DND-41 (cell line): Measurements from ENCODE around the gene MAP7.
"Not testable (repeated sequence)": the region's sequence is repeated elsewhere in the genome, so short reads cannot be mapped to it uniquely, and the experiment has no call there.

ENCODE experiments used
- EZH2 ChIP-seq: IDR thresholded peaks from 3 replicates; pipeline ENCODE4 v1.6.1; 2012; ENCODE audit warnings: borderline replicate concordance, low read depth, mild to moderate bottlenecking, moderate library complexity, low read length, inconsistent platforms; ENCODE audit not compliant: severe bottlenecking
- TF ChIP-seq, protein P1 (sequence below): IDR thresholded peaks from 2 replicates; pipeline ENCODE4 v1.5.1; 2012; ENCODE audit warnings: borderline replicate concordance, low read length, moderate library complexity, mild to moderate bottlenecking; ENCODE audit not compliant: poor library complexity, severe bottlenecking; ENCODE audit errors: extremely low read depth

GRCh38 chr6:136483005-136483404, 67.2 kb downstream of the MAP7 start:
- TF ChIP-seq, protein P1, sequence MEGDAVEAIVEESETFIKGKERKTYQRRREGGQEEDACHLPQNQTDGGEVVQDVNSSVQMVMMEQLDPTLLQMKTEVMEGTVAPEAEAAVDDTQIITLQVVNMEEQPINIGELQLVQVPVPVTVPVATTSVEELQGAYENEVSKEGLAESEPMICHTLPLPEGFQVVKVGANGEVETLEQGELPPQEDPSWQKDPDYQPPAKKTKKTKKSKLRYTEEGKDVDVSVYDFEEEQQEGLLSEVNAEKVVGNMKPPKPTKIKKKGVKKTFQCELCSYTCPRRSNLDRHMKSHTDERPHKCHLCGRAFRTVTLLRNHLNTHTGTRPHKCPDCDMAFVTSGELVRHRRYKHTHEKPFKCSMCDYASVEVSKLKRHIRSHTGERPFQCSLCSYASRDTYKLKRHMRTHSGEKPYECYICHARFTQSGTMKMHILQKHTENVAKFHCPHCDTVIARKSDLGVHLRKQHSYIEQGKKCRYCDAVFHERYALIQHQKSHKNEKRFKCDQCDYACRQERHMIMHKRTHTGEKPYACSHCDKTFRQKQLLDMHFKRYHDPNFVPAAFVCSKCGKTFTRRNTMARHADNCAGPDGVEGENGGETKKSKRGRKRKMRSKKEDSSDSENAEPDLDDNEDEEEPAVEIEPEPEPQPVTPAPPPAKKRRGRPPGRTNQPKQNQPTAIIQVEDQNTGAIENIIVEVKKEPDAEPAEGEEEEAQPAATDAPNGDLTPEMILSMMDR, result not testable (repeated sequence)
- TF ChIP-seq EZH2, result not testable (repeated sequence)
